Hepatocyte (in vitro differentiated cells): ENCODE data around the gene IRF2. TPM values are rescaled to one million over a fixed set of nuclear protein-coding genes. Genes with fewer than 3 reads are reported as not detected.
A peak's percentile ranks its signal among the peaks of the same experiment; 100 is the strongest.

Source experiments
- DNase-seq: peaks from one replicate; pipeline ENCODE4 v3.0.0-alpha.2; 2016; ENCODE audit warnings: low spot score
- H2AFZ ChIP-seq: fragments of 200-600 bp; sonication (generic); 2 replicates; pipeline ENCODE4 v1.6.0; 2016; ENCODE audit warnings: antibody characterized with exemption, mild to moderate bottlenecking
- H3K27ac ChIP-seq: fragments of 200-600 bp; sonication (generic); 2 replicates; pipeline ENCODE4 v1.5.1; 2016; ENCODE audit warnings: mild to moderate bottlenecking
- H3K27me3 ChIP-seq: fragments of 200-600 bp; sonication (generic); 2 replicates; pipeline ENCODE4 v1.6.1; 2016
- H3K36me3 ChIP-seq: fragments of 200-600 bp; sonication (generic); replicated peaks from 2 replicates; pipeline ENCODE4 v1.5.1; 2016; ENCODE audit warnings: low read depth; ENCODE audit not compliant: insufficient read depth
- H3K4me1 ChIP-seq: fragments of 200-600 bp; sonication (generic); 2 replicates; pipeline ENCODE4 v1.5.1; 2016; ENCODE audit warnings: mild to moderate bottlenecking, moderate library complexity; ENCODE audit not compliant: insufficient read depth
- H3K4me2 ChIP-seq: fragments of 200-600 bp; sonication (generic); 2 replicates; pipeline ENCODE4 v1.6.0; 2016
- H3K4me3 ChIP-seq: fragments of 200-600 bp; sonication (generic); 2 replicates; pipeline ENCODE4 v1.5.1; 2016; ENCODE audit warnings: mild to moderate bottlenecking
- H3K79me2 ChIP-seq: fragments of 200-600 bp; sonication (generic); 2 replicates; pipeline ENCODE4 v1.6.0; 2017; ENCODE audit warnings: mild to moderate bottlenecking
- H3K9me2 ChIP-seq: fragments of 200-600 bp; sonication (generic); replicated peaks from 2 replicates; pipeline ENCODE4 v1.6.0; 2017; ENCODE audit warnings: mild to moderate bottlenecking; ENCODE audit not compliant: insufficient read depth
- H3K9me3 ChIP-seq: fragments of 200-600 bp; sonication (generic); 2 replicates; pipeline ENCODE4 v1.5.1; 2016; ENCODE audit warnings: low read depth, mild to moderate bottlenecking
- H4K20me1 ChIP-seq: fragments of 200-600 bp; sonication (generic); 2 replicates; pipeline ENCODE4 v1.6.0; 2016; ENCODE audit warnings: mild to moderate bottlenecking; ENCODE audit not compliant: insufficient read depth, poor library complexity, severe bottlenecking
- CTCF ChIP-seq: fragments of 200-600 bp; sonication (generic); IDR thresholded peaks from 2 replicates; pipeline ENCODE4 v1.5.1; 2016; ENCODE audit warnings: antibody characterized with exemption, mild to moderate bottlenecking; ENCODE audit not compliant: poor library complexity
- EZH2 ChIP-seq: fragments of 200-600 bp; sonication (generic); IDR thresholded peaks from 2 replicates; pipeline ENCODE4 v1.6.1; 2016; ENCODE audit warnings: antibody characterized with exemption, mild to moderate bottlenecking, borderline replicate concordance
- EZH2phosphoT487 ChIP-seq: fragments of 200-600 bp; sonication (generic); IDR thresholded peaks from one replicate; pipeline ENCODE4 v1.6.1; 2018; ENCODE audit warnings: antibody characterized with exemption, mild to moderate bottlenecking, low read depth, moderate library complexity; ENCODE audit not compliant: unreplicated experiment, severe bottlenecking
- WGBS: methylation state at CpG from one replicate; pipeline ENCODE4 v1.1.6; 2016; ENCODE audit warnings: low lambda C conversion rate; ENCODE audit errors: missing lambda C conversion rate; 5-methylcytosine and 5-hydroxymethylcytosine counted together
- polyA plus RNA-seq: library from polyadenylated mRNA; unstranded; fragments of >200 nt; fragmentation: Nextera tagmentation; extraction: Ambion mirVana; gene quantifications from 2 replicates; pipeline ENCODE4 v1.2.1, GENCODE V29; 2016
- total RNA-seq: library from RNA; depleted of rRNA; stranded (reverse); fragments of >200 nt; gene quantifications from 2 replicates; pipeline ENCODE4 v1.2.3, GENCODE V29; 2014

The IRF2 gene
- total and polyA plus RNA-seq, 2 experiments from 2014 or later, result 17.7 to 41.1 TPM

- WGBS, result 86% methylated on average over 6 of the region's 6 CpGs
- TF ChIP-seq EZH2phosphoT487, result no peak
- TF ChIP-seq CTCF, result no peak
- no peak for TF ChIP-seq EZH2
Observed at GRCh38 chr4:184430163-184430562, 44.2 kb downstream of the IRF2 start.

DNA sequence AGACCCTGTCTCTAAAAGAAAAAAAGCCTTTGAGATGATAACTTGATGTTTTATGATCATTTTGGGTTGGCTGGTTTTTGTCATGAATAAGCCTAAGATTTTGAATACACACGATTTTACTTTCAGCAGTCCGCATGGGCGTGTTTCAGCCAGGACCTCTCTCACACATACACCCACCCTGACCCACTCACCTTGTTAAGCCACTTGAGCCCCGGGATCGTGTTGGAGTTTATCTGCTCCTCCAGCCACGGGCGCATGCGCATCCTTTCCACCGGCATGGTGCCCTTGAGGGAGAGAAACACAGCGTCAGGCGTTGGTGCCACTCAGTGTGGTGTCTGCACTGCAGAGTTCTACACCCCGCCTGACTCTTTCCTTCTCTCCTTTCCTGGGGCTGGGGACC is 45.6 kb downstream of the IRF2 start:
- Histone ChIP-seq H3K4me2 (no peak overlapping the region), H3K27ac (no peak overlapping the region)
- 97% methylated on average over 12 of the region's 12 CpGs for WGBS

More at GRCh38 chr4:184430163-184430562, 44.2 kb downstream of the IRF2 start:
- Histone ChIP-seq H3K27ac (no peak overlapping the region), H3K79me2 (peaks cover 64% of the 10 kb centered on the region), H3K27me3 (no peaks in the 10 kb centered on the region), H3K9me2 (no peaks in the 10 kb centered on the region), H4K20me1 (no peaks in the 10 kb centered on the region), H3K9me3 (no peaks in the 10 kb centered on the region), H3K4me1 (peaks cover 2% of the 10 kb centered on the region), H3K4me2 (no peak overlapping the region), H3K4me3 (no peak overlapping the region), H3K36me3 (no peaks in the 10 kb centered on the region), H2AFZ (no peak overlapping the region)
- no peak for DNase-seq

GRCh38 chr4:184427687-184428086 is 46.7 kb downstream of the IRF2 start:
- Histone ChIP-seq H3K9me3 (peaks cover 1% of the 10 kb centered on the region), H3K4me1 (peaks cover 3% of the 10 kb centered on the region), H3K27me3 (no peaks in the 10 kb centered on the region), H3K9me2 (no peaks in the 10 kb centered on the region), H3K4me3 (no peak overlapping the region), H3K36me3 (no peaks in the 10 kb centered on the region), H2AFZ (no peak overlapping the region), H3K4me2 (no peak overlapping the region), H3K79me2 (peaks cover 61% of the 10 kb centered on the region), H4K20me1 (no peaks in the 10 kb centered on the region), H3K27ac (peak overlapping the region; percentile 11)
- WGBS, result 95% methylated on average over 1 of the region's 1 CpG
- DNase-seq, result no peak
- TF ChIP-seq EZH2, result no peak
- TF ChIP-seq CTCF, result no peak
- TF ChIP-seq EZH2phosphoT487, result no peak

More for the DNA sequence above, 45.6 kb downstream of the IRF2 start:
- H3K27me3 ChIP-seq, result no peaks in the 10 kb centered on the region
- H3K79me2 ChIP-seq, result peaks cover 61% of the 10 kb centered on the region
- no peak overlapping the region for H3K4me3 ChIP-seq
- no peaks in the 10 kb centered on the region for H4K20me1 ChIP-seq
- no peaks in the 10 kb centered on the region for H3K36me3 ChIP-seq
- no peak for TF ChIP-seq EZH2
- TF ChIP-seq CTCF, result no peak
- no peak for TF ChIP-seq EZH2phosphoT487
- peaks cover 3% of the 10 kb centered on the region for H3K4me1 ChIP-seq
- no peak overlapping the region for H2AFZ ChIP-seq
- no peaks in the 10 kb centered on the region for H3K9me2 ChIP-seq
- H3K9me3 ChIP-seq, result no peaks in the 10 kb centered on the region
- DNase-seq, result no peak

DNA sequence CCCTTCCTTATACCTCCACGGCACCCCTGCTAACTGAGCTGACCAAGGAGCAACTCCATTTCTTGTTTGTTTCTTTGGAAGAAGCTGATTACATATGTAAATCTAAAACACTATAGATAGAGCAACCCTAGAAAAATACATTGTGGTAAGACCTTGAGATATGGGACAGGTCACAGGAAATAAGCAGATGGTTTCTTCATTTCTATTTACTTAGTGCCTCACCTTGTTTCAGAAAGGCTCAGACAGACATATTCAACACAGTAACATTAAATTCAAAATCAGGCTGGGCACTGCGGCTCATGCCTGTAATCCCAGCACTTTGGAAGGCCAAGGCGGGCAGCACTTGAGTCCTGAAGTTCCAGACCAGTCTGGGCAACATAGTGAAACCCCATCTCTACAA is 47.3 kb downstream of the IRF2 start:
- TF ChIP-seq EZH2 (no peak), CTCF (no peak), EZH2phosphoT487 (no peak)
- WGBS, result 97% methylated on average over 3 of the region's 3 CpGs
- Histone ChIP-seq H3K27ac (peak overlapping the region; percentile 11), H3K4me3 (no peak overlapping the region), H3K9me3 (peaks cover 7% of the 10 kb centered on the region), H3K79me2 (peaks cover 61% of the 10 kb centered on the region), H3K4me2 (no peak overlapping the region), H3K36me3 (no peaks in the 10 kb centered on the region), H2AFZ (no peak overlapping the region), H3K9me2 (no peaks in the 10 kb centered on the region), H3K27me3 (no peaks in the 10 kb centered on the region), H3K4me1 (peaks cover 3% of the 10 kb centered on the region), H4K20me1 (no peaks in the 10 kb centered on the region)
- DNase-seq, result no peak
